ENCODE results near the gene ACP5. TPM values are rescaled to one million over a fixed set of nuclear protein-coding genes. Genes with fewer than 3 reads are reported as not detected.

The ACP5 gene
- total RNA-seq, 1 experiment from 2014 or later: 24.0 TPM

GRCh38 chr19:11549386-11549953 lies 28.0 kb downstream of the ACP5 start:
- no peak overlapping the region for H3K27ac ChIP-seq (ENCODE audit: low read length)
- no peak overlapping the region for H3K4me3 ChIP-seq (ENCODE audit: low read length)
- no peak overlapping the region for H3K9ac ChIP-seq (ENCODE audit: low read length)
- no peak overlapping the region for H3K4me2 ChIP-seq (ENCODE audit: low read depth, low read length, poor library complexity, severe bottlenecking)
- H3K4me1 ChIP-seq (ENCODE audit: low read length): no peaks in the 10 kb centered on the region
- no peaks in the 10 kb centered on the region for H3K9me3 ChIP-seq (ENCODE audit: low read length)
- H3K9me2 ChIP-seq (replicated peaks; ENCODE audit: insufficient read depth, low read length): no peaks in the 10 kb centered on the region
- H3K79me2 ChIP-seq (ENCODE audit: low read length): no peaks in the 10 kb centered on the region
- H3K36me3 ChIP-seq (ENCODE audit: insufficient read depth, low read length): 0 out of 2 replicates have a peak, but pooled peaks cover 3% of the 10 kb centered on the region
- H4K20me1 ChIP-seq (ENCODE audit: insufficient read depth, low read depth, low read length): 0 out of 2 replicates have a peak, but pooled peaks cover 6% of the 10 kb centered on the region
- H3K27me3 ChIP-seq (ENCODE audit: low read length): no peaks in the 10 kb centered on the region
- H2AFZ ChIP-seq (ENCODE audit: low read length): no peak overlapping the region
- no peak for DNase-seq

- Histone ChIP-seq H3K4me3 (ENCODE audit: low read length) (no peak overlapping the region), H2AFZ (ENCODE audit: low read length) (no peak overlapping the region), H4K20me1 (ENCODE audit: insufficient read depth, low read depth, low read length) (no peaks in the 10 kb centered on the region), H3K36me3 (ENCODE audit: insufficient read depth, low read length) (no peaks in the 10 kb centered on the region), H3K27me3 (ENCODE audit: low read length) (no peaks in the 10 kb centered on the region), H3K4me2 (ENCODE audit: low read depth, low read length, poor library complexity, severe bottlenecking) (no peak overlapping the region), H3K9ac (ENCODE audit: low read length) (no peak overlapping the region), H3K9me2 (replicated peaks; ENCODE audit: insufficient read depth, low read length) (no peaks in the 10 kb centered on the region), H3K4me1 (ENCODE audit: low read length) (no peaks in the 10 kb centered on the region), H3K9me3 (ENCODE audit: low read length) (no peaks in the 10 kb centered on the region), H3K79me2 (ENCODE audit: low read length) (no peaks in the 10 kb centered on the region), H3K27ac (ENCODE audit: low read length) (no peak overlapping the region)
- DNase-seq: no peak
Observed at GRCh38 chr19:11547929-11548700, 29.3 kb downstream of the ACP5 start.

- Histone ChIP-seq H3K36me3 (ENCODE audit: insufficient read depth, low read length) (no peaks in the 10 kb centered on the region), H3K27me3 (ENCODE audit: low read length) (no peaks in the 10 kb centered on the region), H3K9ac (ENCODE audit: low read length) (no peak overlapping the region), H3K79me2 (ENCODE audit: low read length) (no peaks in the 10 kb centered on the region), H3K27ac (ENCODE audit: low read length) (no peak overlapping the region), H4K20me1 (ENCODE audit: insufficient read depth, low read depth, low read length) (no peaks in the 10 kb centered on the region), H3K9me2 (replicated peaks; ENCODE audit: insufficient read depth, low read length) (no peaks in the 10 kb centered on the region), H2AFZ (ENCODE audit: low read length) (no peak overlapping the region), H3K4me2 (ENCODE audit: low read depth, low read length, poor library complexity, severe bottlenecking) (no peak overlapping the region), H3K4me3 (ENCODE audit: low read length) (no peak overlapping the region), H3K4me1 (ENCODE audit: low read length) (no peaks in the 10 kb centered on the region), H3K9me3 (ENCODE audit: low read length) (no peaks in the 10 kb centered on the region)
- DNase-seq: no peak
Observed at GRCh38 chr19:11541238-11541637, 36.2 kb downstream of the ACP5 start.

- Histone ChIP-seq H2AFZ (ENCODE audit: low read length) (no peak overlapping the region), H3K27me3 (ENCODE audit: low read length) (no peaks in the 10 kb centered on the region), H3K9ac (ENCODE audit: low read length) (no peak overlapping the region), H3K9me3 (ENCODE audit: low read length) (no peaks in the 10 kb centered on the region), H3K4me1 (ENCODE audit: low read length) (peaks cover 3% of the 10 kb centered on the region), H4K20me1 (ENCODE audit: insufficient read depth, low read depth, low read length) (no peaks in the 10 kb centered on the region), H3K9me2 (replicated peaks; ENCODE audit: insufficient read depth, low read length) (no peaks in the 10 kb centered on the region), H3K4me3 (ENCODE audit: low read length) (no peak overlapping the region), H3K79me2 (ENCODE audit: low read length) (no peaks in the 10 kb centered on the region), H3K4me2 (ENCODE audit: low read depth, low read length, poor library complexity, severe bottlenecking) (no peak overlapping the region), H3K27ac (ENCODE audit: low read length) (no peak overlapping the region), H3K36me3 (ENCODE audit: insufficient read depth, low read length) (no peaks in the 10 kb centered on the region)
- no peak for DNase-seq
Observed at GRCh38 chr19:11540645-11541044, 36.8 kb downstream of the ACP5 start.

GRCh38 chr19:11539495-11540365 lies 37.7 kb downstream of the ACP5 start:
- H3K9ac ChIP-seq (ENCODE audit: low read length): no peak overlapping the region
- H3K4me2 ChIP-seq (ENCODE audit: low read depth, low read length, poor library complexity, severe bottlenecking): no peak overlapping the region
- H4K20me1 ChIP-seq (ENCODE audit: insufficient read depth, low read depth, low read length): no peaks in the 10 kb centered on the region
- H3K27me3 ChIP-seq (ENCODE audit: low read length): no peaks in the 10 kb centered on the region
- H3K4me1 ChIP-seq (ENCODE audit: low read length): peaks cover 12% of the 10 kb centered on the region
- H3K4me3 ChIP-seq (ENCODE audit: low read length): no peak overlapping the region
- H3K9me3 ChIP-seq (ENCODE audit: low read length): no peaks in the 10 kb centered on the region
- H3K36me3 ChIP-seq (ENCODE audit: insufficient read depth, low read length): no peaks in the 10 kb centered on the region
- DNase-seq: no peak
- H2AFZ ChIP-seq (ENCODE audit: low read length): no peak overlapping the region
- H3K27ac ChIP-seq (ENCODE audit: low read length): no peak overlapping the region
- H3K9me2 ChIP-seq (replicated peaks; ENCODE audit: insufficient read depth, low read length): no peaks in the 10 kb centered on the region
- no peaks in the 10 kb centered on the region for H3K79me2 ChIP-seq (ENCODE audit: low read length)

- H3K9ac ChIP-seq (ENCODE audit: low read length): no peak within 1 kb of the TSS
- no peak for DNase-seq
- H4K20me1 ChIP-seq (ENCODE audit: insufficient read depth, low read depth, low read length): no peaks in the 10 kb centered on the region
- peaks cover 18% of the 10 kb centered on the region for H3K4me1 ChIP-seq (ENCODE audit: low read length)
- H3K36me3 ChIP-seq (ENCODE audit: insufficient read depth, low read length): no peaks in the 10 kb centered on the region
- H3K9me2 ChIP-seq (replicated peaks; ENCODE audit: insufficient read depth, low read length): no peaks in the 10 kb centered on the region
- no peak within 1 kb of the TSS for H3K4me3 ChIP-seq (ENCODE audit: low read length)
- H3K27me3 ChIP-seq (ENCODE audit: low read length): no peaks in the 10 kb centered on the region
- no peak within 1 kb of the TSS for H2AFZ ChIP-seq (ENCODE audit: low read length)
- H3K27ac ChIP-seq (ENCODE audit: low read length): no peak within 1 kb of the TSS
- H3K9me3 ChIP-seq (ENCODE audit: low read length): no peaks in the 10 kb centered on the region
- no peak within 1 kb of the TSS for H3K4me2 ChIP-seq (ENCODE audit: low read depth, low read length, poor library complexity, severe bottlenecking)
- no peaks in the 10 kb centered on the region for H3K79me2 ChIP-seq (ENCODE audit: low read length)
Observed at GRCh38 chr19:11538232-11539036, 39.0 kb downstream of the ACP5 start, which contains the start of gene CNN1. Gene CNN1, plus strand, starts transcription at chr19:11538851. Its CDS starts 77 bp downstream, at chr19:11538928.

- H3K27ac ChIP-seq (ENCODE audit: low read length): no peak overlapping the region
- peak; percentile 97 for DNase-seq
Observed at GRCh38 chr19:11535792-11536595, 41.5 kb downstream of the ACP5 start.

More at GRCh38 chr19:11535792-11536595, 41.5 kb downstream of the ACP5 start:
- Histone ChIP-seq H3K9ac (ENCODE audit: low read length) (peak overlapping the region; percentile 59), H3K9me3 (ENCODE audit: low read length) (no peaks in the 10 kb centered on the region), H3K79me2 (ENCODE audit: low read length) (no peaks in the 10 kb centered on the region), H3K4me2 (ENCODE audit: low read depth, low read length, poor library complexity, severe bottlenecking) (peak overlapping the region; percentile 64), H3K9me2 (replicated peaks; ENCODE audit: insufficient read depth, low read length) (no peaks in the 10 kb centered on the region), H3K4me1 (ENCODE audit: low read length) (peaks cover 18% of the 10 kb centered on the region), H3K36me3 (ENCODE audit: insufficient read depth, low read length) (no peaks in the 10 kb centered on the region), H3K27me3 (ENCODE audit: low read length) (no peaks in the 10 kb centered on the region), H2AFZ (ENCODE audit: low read length) (peak overlapping the region; percentile 50), H3K4me3 (ENCODE audit: low read length) (peak overlapping the region; percentile 54), H4K20me1 (ENCODE audit: insufficient read depth, low read depth, low read length) (no peaks in the 10 kb centered on the region)

Measured in Karpas-422 (cell line).